ENCODE data around the gene RIPK4.

DNA sequence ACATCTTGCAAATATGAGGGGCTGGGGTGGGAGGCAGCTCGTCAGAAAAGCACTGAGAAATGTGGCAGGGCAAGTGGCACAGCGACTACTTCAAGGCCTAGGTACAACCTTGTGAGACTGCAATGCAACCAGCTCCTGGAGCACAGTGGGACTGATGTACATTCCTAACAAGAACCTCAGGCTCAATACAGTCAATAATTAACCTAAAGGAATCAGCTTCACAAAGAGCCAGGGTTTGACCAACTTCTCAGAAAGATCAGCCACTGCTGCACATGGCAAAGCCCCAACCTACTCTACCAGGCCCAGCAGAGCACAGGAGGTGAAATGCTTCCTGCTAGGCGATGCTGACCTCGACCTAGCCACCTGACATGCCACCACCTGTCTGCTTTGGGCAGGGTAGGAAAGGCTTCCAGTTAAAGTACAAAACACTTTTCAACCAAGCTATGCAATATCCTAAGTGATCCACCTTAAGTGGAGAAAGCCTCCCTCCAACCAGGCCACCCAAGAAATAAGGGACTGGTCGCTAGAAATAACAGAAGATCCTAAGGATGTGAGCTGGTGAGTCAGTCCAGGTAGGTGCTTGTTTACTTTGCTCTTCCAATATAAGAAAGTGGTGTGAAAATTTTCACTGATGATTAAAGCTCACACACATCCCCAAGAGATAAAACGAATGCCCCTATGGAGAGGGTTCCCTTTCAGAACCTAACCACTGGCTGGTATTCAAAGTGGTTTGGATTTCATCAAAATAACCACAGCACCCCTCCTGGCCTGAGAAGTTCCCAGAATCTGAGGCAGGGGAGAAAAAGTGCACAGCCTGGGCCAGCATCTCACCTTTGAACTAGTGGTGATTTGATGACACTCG is 2.1 kb downstream of the RIPK4 start:
- TF ChIP-seq, protein P1, sequence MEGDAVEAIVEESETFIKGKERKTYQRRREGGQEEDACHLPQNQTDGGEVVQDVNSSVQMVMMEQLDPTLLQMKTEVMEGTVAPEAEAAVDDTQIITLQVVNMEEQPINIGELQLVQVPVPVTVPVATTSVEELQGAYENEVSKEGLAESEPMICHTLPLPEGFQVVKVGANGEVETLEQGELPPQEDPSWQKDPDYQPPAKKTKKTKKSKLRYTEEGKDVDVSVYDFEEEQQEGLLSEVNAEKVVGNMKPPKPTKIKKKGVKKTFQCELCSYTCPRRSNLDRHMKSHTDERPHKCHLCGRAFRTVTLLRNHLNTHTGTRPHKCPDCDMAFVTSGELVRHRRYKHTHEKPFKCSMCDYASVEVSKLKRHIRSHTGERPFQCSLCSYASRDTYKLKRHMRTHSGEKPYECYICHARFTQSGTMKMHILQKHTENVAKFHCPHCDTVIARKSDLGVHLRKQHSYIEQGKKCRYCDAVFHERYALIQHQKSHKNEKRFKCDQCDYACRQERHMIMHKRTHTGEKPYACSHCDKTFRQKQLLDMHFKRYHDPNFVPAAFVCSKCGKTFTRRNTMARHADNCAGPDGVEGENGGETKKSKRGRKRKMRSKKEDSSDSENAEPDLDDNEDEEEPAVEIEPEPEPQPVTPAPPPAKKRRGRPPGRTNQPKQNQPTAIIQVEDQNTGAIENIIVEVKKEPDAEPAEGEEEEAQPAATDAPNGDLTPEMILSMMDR (conservative IDR thresholded peaks at IDR 0.05; ENCODE audit: low read depth, low read length) = no peak
- TF ChIP-seq EZH2 (IDR thresholded peaks at IDR 0.05; ENCODE audit: borderline replicate concordance, low read depth, low read length, poor library complexity, severe bottlenecking) = no peak
